ENCODE results near the gene TMEM95.

The TMEM95 gene

GRCh38 chr17:7309628-7310027 is 45.3 kb upstream of the TMEM95 start:
- TF ChIP-seq EGR1 (IDR thresholded peaks at IDR 0.05) (no peak), EP300 (IDR thresholded peaks at IDR 0.05; ENCODE audit: borderline replicate concordance) (no peak), TCF12 (IDR thresholded peaks at IDR 0.05; ENCODE audit: low read depth) (no peak), REST (IDR thresholded peaks at IDR 0.05; ENCODE audit: low read depth) (no peak), TEAD4 (IDR thresholded peaks at IDR 0.05) (no peak), USF1 (IDR thresholded peaks at IDR 0.05) (no peak), NFIC (IDR thresholded peaks at IDR 0.05) (no peak), CREB1 (IDR thresholded peaks at IDR 0.05; ENCODE audit: low read depth) (no peak), RAD21 (IDR thresholded peaks at IDR 0.05; ENCODE audit: low read depth) (no peak), TAF1 (IDR thresholded peaks at IDR 0.05; ENCODE audit: low read depth) (no peak), CEBPB (IDR thresholded peaks at IDR 0.05) (no peak)

GRCh38 chr17:7311110-7311705 is 43.7 kb upstream of the TMEM95 start:
- TF ChIP-seq TCF12 (IDR thresholded peaks at IDR 0.05; ENCODE audit: low read depth) (no peak), TEAD4 (IDR thresholded peaks at IDR 0.05) (no peak), ZBTB7A (IDR thresholded peaks at IDR 0.05; ENCODE audit: low read depth) (no peak), FOXM1 (IDR thresholded peaks at IDR 0.05; ENCODE audit: borderline replicate concordance, low read depth) (no peak), CREB1 (IDR thresholded peaks at IDR 0.05; ENCODE audit: low read depth) (no peak), EGR1 (IDR thresholded peaks at IDR 0.05) (no peak), EP300 (IDR thresholded peaks at IDR 0.05; ENCODE audit: borderline replicate concordance) (no peak), USF1 (IDR thresholded peaks at IDR 0.05) (no peak), REST (IDR thresholded peaks at IDR 0.05; ENCODE audit: low read depth) (no peak), NFIC (IDR thresholded peaks at IDR 0.05) (no peak), RAD21 (IDR thresholded peaks at IDR 0.05; ENCODE audit: low read depth) (no peak), TAF1 (IDR thresholded peaks at IDR 0.05; ENCODE audit: low read depth) (no peak), MAX (IDR thresholded peaks at IDR 0.05) (no peak), YY1 (IDR thresholded peaks at IDR 0.05; ENCODE audit: low read depth) (no peak), CEBPB (IDR thresholded peaks at IDR 0.05) (no peak)

GRCh38 chr17:7312432-7313087 is 42.4 kb upstream of the TMEM95 start:
- TF ChIP-seq EP300 (IDR thresholded peaks at IDR 0.05; ENCODE audit: borderline replicate concordance) (no peak), TAF1 (IDR thresholded peaks at IDR 0.05; ENCODE audit: low read depth) (no peak), NFIC (IDR thresholded peaks at IDR 0.05) (no peak), TCF12 (IDR thresholded peaks at IDR 0.05; ENCODE audit: low read depth) (no peak)

- TF ChIP-seq EGR1 (IDR thresholded peaks at IDR 0.05) (no peak), TCF12 (IDR thresholded peaks at IDR 0.05; ENCODE audit: low read depth) (no peak), TAF1 (IDR thresholded peaks at IDR 0.05; ENCODE audit: low read depth) (no peak), RAD21 (IDR thresholded peaks at IDR 0.05; ENCODE audit: low read depth) (no peak), FOXM1 (IDR thresholded peaks at IDR 0.05; ENCODE audit: borderline replicate concordance, low read depth) (no peak), ZBTB7A (IDR thresholded peaks at IDR 0.05; ENCODE audit: low read depth) (no peak), CEBPB (IDR thresholded peaks at IDR 0.05) (no peak), MAX (IDR thresholded peaks at IDR 0.05) (no peak), USF1 (IDR thresholded peaks at IDR 0.05) (no peak), EP300 (IDR thresholded peaks at IDR 0.05; ENCODE audit: borderline replicate concordance) (no peak), REST (IDR thresholded peaks at IDR 0.05; ENCODE audit: low read depth) (no peak), NFIC (IDR thresholded peaks at IDR 0.05) (no peak), YY1 (IDR thresholded peaks at IDR 0.05; ENCODE audit: low read depth) (no peak), CREB1 (IDR thresholded peaks at IDR 0.05; ENCODE audit: low read depth) (no peak), TEAD4 (IDR thresholded peaks at IDR 0.05) (no peak)
Observed at GRCh38 chr17:7313088-7313889, 41.7 kb upstream of the TMEM95 start.
